Sigmoid colon (tissue), 7 donors: ENCODE measurements around the gene SVOPL. TPM values are rescaled to one million over a fixed set of nuclear protein-coding genes. Genes with fewer than 3 reads are reported as not detected.

Experiments used
- DNase-seq: peaks from one replicate; pipeline ENCODE4 v3.0.0-alpha.2; 2019
- H3K27ac ChIP-seq, 4 donors: fragments of 200-600 bp; sonication (generic); one replicate each; pipeline ENCODE4 v1.5.1; 2016 to 2019; ENCODE audit warnings: mild to moderate bottlenecking in 1 of 4
- H3K27me3 ChIP-seq, 3 donors: fragments of 200-600 bp; sonication (generic); one replicate each; pipeline ENCODE4 v1.5.1; 2019; ENCODE audit warnings: mild to moderate bottlenecking in 1 of 3
- H3K36me3 ChIP-seq, 4 donors: fragments of 200-600 bp; sonication (generic); one replicate each; pipeline ENCODE4 v1.5.1; 2016 to 2019
- H3K4me1 ChIP-seq, 4 donors: fragments of 200-600 bp; sonication (generic); one replicate each; pipeline ENCODE4 v1.5.1; 2017 to 2019
- H3K4me3 ChIP-seq, 4 donors: fragments of 200-600 bp; sonication (generic); one replicate each; pipeline ENCODE4 v1.5.1; 2017 to 2019; ENCODE audit warnings: mild to moderate bottlenecking in 2 of 4, moderate library complexity in 1 of 4
- H3K9me3 ChIP-seq, 4 donors: fragments of 200-600 bp in 3 of 4; sonication (generic) in 3 of 4; one replicate each; pipeline versions ENCODE4 v1.5.1 to v1.6.1; 2013 to 2019
- EP300 ChIP-seq, 4 donors: sonication (generic); formaldehyde crosslinking; IDR thresholded peaks; one replicate each; pipeline ENCODE4 v1.6.1; 2017; ENCODE audit warnings: antibody characterized with exemption in 4 of 4
- POLR2A ChIP-seq, 2 donors: fragments of 450-650 bp; IDR thresholded peaks; one replicate each; pipeline ENCODE4 v1.6.1; 2016; ENCODE audit warnings: antibody characterized with exemption in 2 of 2, mild to moderate bottlenecking in 2 of 2, moderate library complexity in 2 of 2
- POLR2AphosphoS5 ChIP-seq, 4 donors: sonication (generic); formaldehyde crosslinking; IDR thresholded peaks; one replicate each; pipeline ENCODE4 v1.6.1; 2017; ENCODE audit warnings: antibody characterized with exemption in 4 of 4
- WGBS, 2 donors: extraction: QIAGEN DNeasy Blood & Tissue Kit; methylation state at CpG; one replicate each; pipeline ENCODE4 v1.1.7; 2013; 5-methylcytosine and 5-hydroxymethylcytosine counted together
- intact Hi-C: fragments of 100-400 bp; cut with DNase I; formaldehyde crosslinking; loops from one replicate; pipeline ENCODE4 v1.15.1; 2023
- polyA plus RNA-seq, 3 donors: library from polyadenylated mRNA; stranded (reverse); fragments of 200-250 nt; gene quantifications; one replicate each; pipeline ENCODE4 v1.2.3, GENCODE V29; 2013
- total RNA-seq, 4 donors: library from RNA; depleted of rRNA; stranded (reverse); fragments of >200 nt; gene quantifications; one replicate each; pipeline ENCODE4 v1.1.0, GENCODE V29; 2016
- TF ChIP-seq, protein P1 (sequence below), 4 experiments: fragments of 450-650 bp in 3 of 4; fragments of 200-600 bp in 1 of 4; IDR thresholded peaks; one replicate each; pipeline ENCODE4 v1.5.1; 2016 to 2019; ENCODE audit warnings: antibody characterized with exemption in 4 of 4, mild to moderate bottlenecking in 3 of 4, moderate library complexity in 2 of 4
- donor health status: healthy with polysubstance abuse.
- donor health status: Bipolar disorder and iron deficiency.
- donor health status: healthy.

The SVOPL gene
- total and polyA plus RNA-seq, 7 donors: 1.8 to 2.3 TPM; not detected in 5

DNA sequence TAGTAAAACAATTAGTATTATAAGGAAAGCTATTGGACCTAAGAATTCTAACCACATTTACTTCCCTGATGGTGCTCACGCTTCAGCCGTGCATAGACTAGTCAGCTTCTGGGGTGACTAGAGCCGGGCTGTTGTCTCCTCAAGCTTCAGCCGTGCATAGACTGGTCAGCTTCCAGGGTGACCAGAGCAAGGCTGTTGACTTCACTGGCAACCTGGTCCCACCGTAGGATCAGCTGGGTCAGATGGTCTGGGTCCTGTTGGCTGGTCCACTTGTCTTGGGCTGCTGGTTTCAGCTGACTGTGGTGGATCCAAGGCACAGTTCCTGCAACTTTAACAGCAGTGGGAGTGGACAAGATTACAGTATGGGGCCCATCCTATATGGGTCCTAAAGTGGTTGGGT lies 141.7 kb downstream of the SVOPL start:
- H3K4me1 ChIP-seq: no peaks in the 10 kb centered on the region
- no peak overlapping the region for H3K4me3 ChIP-seq
- intact Hi-C loops: no loop called here
- H3K27ac ChIP-seq: no peak overlapping the region
- TF ChIP-seq EP300 (IDR thresholded peaks at IDR 0.05) (no peak), POLR2A (IDR thresholded peaks at IDR 0.05) (no peak), POLR2AphosphoS5 (IDR thresholded peaks at IDR 0.05) (no peak)
- TF ChIP-seq, protein P1, sequence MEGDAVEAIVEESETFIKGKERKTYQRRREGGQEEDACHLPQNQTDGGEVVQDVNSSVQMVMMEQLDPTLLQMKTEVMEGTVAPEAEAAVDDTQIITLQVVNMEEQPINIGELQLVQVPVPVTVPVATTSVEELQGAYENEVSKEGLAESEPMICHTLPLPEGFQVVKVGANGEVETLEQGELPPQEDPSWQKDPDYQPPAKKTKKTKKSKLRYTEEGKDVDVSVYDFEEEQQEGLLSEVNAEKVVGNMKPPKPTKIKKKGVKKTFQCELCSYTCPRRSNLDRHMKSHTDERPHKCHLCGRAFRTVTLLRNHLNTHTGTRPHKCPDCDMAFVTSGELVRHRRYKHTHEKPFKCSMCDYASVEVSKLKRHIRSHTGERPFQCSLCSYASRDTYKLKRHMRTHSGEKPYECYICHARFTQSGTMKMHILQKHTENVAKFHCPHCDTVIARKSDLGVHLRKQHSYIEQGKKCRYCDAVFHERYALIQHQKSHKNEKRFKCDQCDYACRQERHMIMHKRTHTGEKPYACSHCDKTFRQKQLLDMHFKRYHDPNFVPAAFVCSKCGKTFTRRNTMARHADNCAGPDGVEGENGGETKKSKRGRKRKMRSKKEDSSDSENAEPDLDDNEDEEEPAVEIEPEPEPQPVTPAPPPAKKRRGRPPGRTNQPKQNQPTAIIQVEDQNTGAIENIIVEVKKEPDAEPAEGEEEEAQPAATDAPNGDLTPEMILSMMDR (IDR thresholded peaks at IDR 0.05): no peak
- H3K27me3 ChIP-seq: no peaks in the 10 kb centered on the region
- WGBS, 2 donors: 97 to 98% methylated on average over 5 of the region's 5 CpGs
- peaks cover 0 to 37% (median 24%) of the 10 kb centered on the region in 4 donors for H3K9me3 ChIP-seq
- DNase-seq: no peak
- peaks cover 0 to 99% (median 50%) of the 10 kb centered on the region in 4 donors for H3K36me3 ChIP-seq

- TF ChIP-seq POLR2A (IDR thresholded peaks at IDR 0.05) (no peak), EP300 (IDR thresholded peaks at IDR 0.05) (no peak), POLR2AphosphoS5 (IDR thresholded peaks at IDR 0.05) (no peak)
- TF ChIP-seq, protein P1 (IDR thresholded peaks at IDR 0.05): no peak
- peaks cover 0 to 32% (median 24%) of the 10 kb centered on the region in 4 donors for H3K9me3 ChIP-seq
- no peak overlapping the region for H3K27ac ChIP-seq
- no peaks in the 10 kb centered on the region for H3K27me3 ChIP-seq
- no peaks in the 10 kb centered on the region for H3K4me1 ChIP-seq
- H3K4me3 ChIP-seq: no peak overlapping the region
- 94 to 95% methylated on average over 3 of the region's 3 CpGs for WGBS, 2 donors
- intact Hi-C loops: no loop called here
- H3K36me3 ChIP-seq: peaks cover 0 to 99% (median 55%) of the 10 kb centered on the region in 4 donors
- no peak for DNase-seq
Measured at GRCh38 chr7:138556771-138557484, 144.2 kb downstream of the SVOPL start.

- DNase-seq: no peak
- WGBS, 2 donors: 98 to 99% methylated on average over 4 of the region's 4 CpGs
- peaks cover 0 to 32% (median 24%) of the 10 kb centered on the region in 4 donors for H3K9me3 ChIP-seq
- H3K27me3 ChIP-seq: no peaks in the 10 kb centered on the region
- no peak overlapping the region for H3K27ac ChIP-seq
- TF ChIP-seq EP300 (IDR thresholded peaks at IDR 0.05) (no peak), POLR2AphosphoS5 (IDR thresholded peaks at IDR 0.05) (no peak), POLR2A (IDR thresholded peaks at IDR 0.05) (no peak)
- TF ChIP-seq, protein P1 (IDR thresholded peaks at IDR 0.05): no peak
- intact Hi-C loops: no loop called here
- H3K4me3 ChIP-seq: no peak overlapping the region
- H3K4me1 ChIP-seq: no peaks in the 10 kb centered on the region
- peaks cover 0 to 99% (median 59%) of the 10 kb centered on the region in 4 donors for H3K36me3 ChIP-seq
Measured at GRCh38 chr7:138555684-138556083, 145.5 kb downstream of the SVOPL start.

DNA sequence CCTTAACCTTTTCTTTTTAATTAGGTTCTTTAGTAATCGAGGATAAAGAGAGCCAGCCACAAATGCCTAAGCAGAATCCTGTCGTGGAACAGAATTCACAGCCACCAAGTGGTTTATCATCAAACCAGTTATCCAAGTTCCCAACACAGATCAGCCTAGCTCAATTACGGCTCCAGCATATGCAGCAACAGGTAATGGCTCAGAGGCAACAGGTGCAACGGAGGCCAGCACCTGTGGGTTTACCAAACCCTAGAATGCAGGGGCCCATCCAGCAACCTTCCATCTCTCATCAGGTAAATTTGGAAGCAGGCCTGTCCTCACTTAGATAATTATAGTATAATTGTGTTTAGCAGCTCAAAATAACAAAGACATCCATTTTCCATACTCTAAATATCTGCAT lies 146.5 kb downstream of the SVOPL start:
- intact Hi-C loops: no loop called here
- Histone ChIP-seq H3K27me3 (no peaks in the 10 kb centered on the region), H3K27ac (no peak overlapping the region), H3K4me3 (no peak overlapping the region), H3K36me3 (peaks cover 0 to 90% (median 57%) of the 10 kb centered on the region in 4 donors), H3K9me3 (peaks cover 0 to 32% (median 24%) of the 10 kb centered on the region in 4 donors), H3K4me1 (no peaks in the 10 kb centered on the region)
- WGBS, 2 donors: 98 to 99% methylated on average over 4 of the region's 4 CpGs
- no peak for TF ChIP-seq POLR2A (IDR thresholded peaks at IDR 0.05)
- TF ChIP-seq, protein P1 (IDR thresholded peaks at IDR 0.05): no peak
- no peak for TF ChIP-seq POLR2AphosphoS5 (IDR thresholded peaks at IDR 0.05)
- no peak for TF ChIP-seq EP300 (IDR thresholded peaks at IDR 0.05)
- DNase-seq: no peak
